Immature natural killer cell (primary cell): ENCODE measurements around the gene MEGF10. TPM values are rescaled to one million over a fixed set of nuclear protein-coding genes. Genes with fewer than 3 reads are reported as not detected.

Experiments
- DNase-seq, 3 donors: peaks; one replicate each; pipeline ENCODE4 v3.0.0; 2022; ENCODE audit warnings: mixed read lengths in 1 of 3
- H3K27ac Mint-ChIP-seq, 6 donors: one replicate each; pipeline ENCODE4 v1.8.0; 2020; ENCODE audit warnings: mixed read lengths in 6 of 6, mild to moderate bottlenecking in 5 of 6, inconsistent platforms in 4 of 6, moderate library complexity in 3 of 6
- H3K27me3 Mint-ChIP-seq, 3 donors: one replicate each; pipeline ENCODE4 v1.8.0; 2020 to 2021; ENCODE audit warnings: low read depth in 3 of 3, mild to moderate bottlenecking in 3 of 3, mixed read lengths in 3 of 3, moderate library complexity in 3 of 3, inconsistent platforms in 1 of 3
- H3K36me3 Mint-ChIP-seq, 3 donors: one replicate each; pipeline ENCODE4 v1.8.0; 2020; ENCODE audit warnings: mixed read lengths in 3 of 3, inconsistent platforms in 2 of 3, mild to moderate bottlenecking in 2 of 3
- H3K4me1 Mint-ChIP-seq, 2 donors: one replicate each; pipeline ENCODE4 v1.8.0; 2020; ENCODE audit warnings: inconsistent platforms in 2 of 2, mild to moderate bottlenecking in 2 of 2, mixed read lengths in 2 of 2, moderate library complexity in 1 of 2
- H3K4me3 Mint-ChIP-seq, 5 donors: one replicate each; pipeline ENCODE4 v1.8.0; 2020; ENCODE audit warnings: mild to moderate bottlenecking in 5 of 5, mixed read lengths in 5 of 5, inconsistent platforms in 3 of 5, moderate library complexity in 3 of 5
- H3K9me3 Mint-ChIP-seq, 6 donors: one replicate each; pipeline ENCODE4 v1.8.0; 2020; ENCODE audit warnings: mild to moderate bottlenecking in 6 of 6, mixed read lengths in 6 of 6, inconsistent platforms in 4 of 6, moderate library complexity in 3 of 6
- polyA plus RNA-seq, 3 donors: library from polyadenylated mRNA; unstranded; fragments of 300-500 nt; fragmentation: Illumina TruSeq; gene quantifications; one replicate each; pipeline ENCODE4 v1.2.3, GENCODE V29; 2021

MEGF10 gene
- polyA plus RNA-seq, 3 donors from 2014 or later: not detected

GRCh38 chr5:127419683-127420257, 129.2 kb downstream of the MEGF10 start:
- Mint-ChIP-seq H3K36me3 (no peaks in the 10 kb centered on the region), H3K27ac (no peak overlapping the region), H3K4me1 (no peaks in the 10 kb centered on the region), H3K4me3 (no peak overlapping the region), H3K27me3 (peaks cover 0 to 9% (median 1%) of the 10 kb centered on the region in 3 donors), H3K9me3 (no peaks in the 10 kb centered on the region)
- DNase-seq: no peak

- Mint-ChIP-seq H3K9me3 (no peaks in the 10 kb centered on the region), H3K36me3 (no peaks in the 10 kb centered on the region), H3K27ac (no peak overlapping the region), H3K27me3 (peaks cover 0 to 9% (median 1%) of the 10 kb centered on the region in 3 donors), H3K4me3 (no peak overlapping the region), H3K4me1 (no peaks in the 10 kb centered on the region)
- no peak for DNase-seq
These were observed 130.2 kb downstream of the MEGF10 start for GRCh38 chr5:127420758-127421157.

GRCh38 chr5:127421471-127421870, 130.9 kb downstream of the MEGF10 start:
- Mint-ChIP-seq H3K4me1 (no peaks in the 10 kb centered on the region), H3K27ac (no peak overlapping the region), H3K27me3 (peaks cover 0 to 9% (median 1%) of the 10 kb centered on the region in 3 donors), H3K9me3 (no peaks in the 10 kb centered on the region), H3K4me3 (no peak overlapping the region), H3K36me3 (no peaks in the 10 kb centered on the region)
- DNase-seq: no peak

- Mint-ChIP-seq H3K27me3 (peaks cover 0 to 9% (median 1%) of the 10 kb centered on the region in 3 donors), H3K4me1 (no peaks in the 10 kb centered on the region), H3K27ac (no peak overlapping the region), H3K36me3 (no peaks in the 10 kb centered on the region), H3K4me3 (no peak overlapping the region), H3K9me3 (no peaks in the 10 kb centered on the region)
- DNase-seq: no peak
These were observed 132.7 kb downstream of the MEGF10 start for GRCh38 chr5:127423173-127423798.

GRCh38 chr5:127425037-127425436, 134.4 kb downstream of the MEGF10 start:
- DNase-seq: no peak
- Mint-ChIP-seq H3K36me3 (no peaks in the 10 kb centered on the region), H3K4me1 (no peaks in the 10 kb centered on the region), H3K27ac (no peak overlapping the region), H3K4me3 (no peak overlapping the region), H3K27me3 (peaks cover 0 to 9% (median 1%) of the 10 kb centered on the region in 3 donors), H3K9me3 (no peaks in the 10 kb centered on the region)

GRCh38 chr5:127425868-127426267, 135.3 kb downstream of the MEGF10 start:
- H3K9me3 Mint-ChIP-seq: no peaks in the 10 kb centered on the region
- no peak for DNase-seq
- peaks cover 0 to 5% (median 1%) of the 10 kb centered on the region in 3 donors for H3K27me3 Mint-ChIP-seq
- no peak overlapping the region for H3K27ac Mint-ChIP-seq
- no peak overlapping the region for H3K4me3 Mint-ChIP-seq
- no peaks in the 10 kb centered on the region for H3K36me3 Mint-ChIP-seq
- no peaks in the 10 kb centered on the region for H3K4me1 Mint-ChIP-seq

- no peak for DNase-seq
- Mint-ChIP-seq H3K4me1 (no peaks in the 10 kb centered on the region), H3K27ac (no peak overlapping the region), H3K36me3 (no peaks in the 10 kb centered on the region), H3K4me3 (no peak overlapping the region), H3K9me3 (no peaks in the 10 kb centered on the region), H3K27me3 (peaks cover 0 to 1% (median 0%) of the 10 kb centered on the region in 3 donors)
These were observed 136.1 kb downstream of the MEGF10 start for GRCh38 chr5:127426661-127427060.

GRCh38 chr5:127428276-127428675, 137.7 kb downstream of the MEGF10 start:
- no peaks in the 10 kb centered on the region for H3K4me1 Mint-ChIP-seq
- peaks cover 0 to 3% (median 0%) of the 10 kb centered on the region in 3 donors for H3K27me3 Mint-ChIP-seq
- H3K4me3 Mint-ChIP-seq: no peak overlapping the region
- no peak for DNase-seq
- no peak overlapping the region for H3K27ac Mint-ChIP-seq
- H3K36me3 Mint-ChIP-seq: no peaks in the 10 kb centered on the region
- no peaks in the 10 kb centered on the region for H3K9me3 Mint-ChIP-seq

GRCh38 chr5:127428748-127429147, 138.2 kb downstream of the MEGF10 start:
- no peak overlapping the region for H3K27ac Mint-ChIP-seq
- H3K27me3 Mint-ChIP-seq: peaks cover 0 to 5% (median 0%) of the 10 kb centered on the region in 3 donors
- H3K4me1 Mint-ChIP-seq: no peaks in the 10 kb centered on the region
- H3K36me3 Mint-ChIP-seq: no peaks in the 10 kb centered on the region
- H3K9me3 Mint-ChIP-seq: no peaks in the 10 kb centered on the region
- H3K4me3 Mint-ChIP-seq: no peak overlapping the region
- no peak for DNase-seq

GRCh38 chr5:127429928-127430327, 139.3 kb downstream of the MEGF10 start:
- peaks cover 0 to 7% (median 0%) of the 10 kb centered on the region in 3 donors for H3K27me3 Mint-ChIP-seq
- no peak overlapping the region for H3K4me3 Mint-ChIP-seq
- H3K9me3 Mint-ChIP-seq: no peaks in the 10 kb centered on the region
- no peaks in the 10 kb centered on the region for H3K36me3 Mint-ChIP-seq
- no peaks in the 10 kb centered on the region for H3K4me1 Mint-ChIP-seq
- no peak overlapping the region for H3K27ac Mint-ChIP-seq
- DNase-seq: no peak

GRCh38 chr5:127430627-127431026, 140.0 kb downstream of the MEGF10 start:
- Mint-ChIP-seq H3K27me3 (peaks cover 0 to 7% (median 0%) of the 10 kb centered on the region in 3 donors), H3K4me1 (no peaks in the 10 kb centered on the region), H3K4me3 (no peak overlapping the region), H3K36me3 (no peaks in the 10 kb centered on the region), H3K27ac (no peak overlapping the region), H3K9me3 (no peaks in the 10 kb centered on the region)
- DNase-seq: no peak

- no peak for DNase-seq
- no peak overlapping the region for H3K4me3 Mint-ChIP-seq
- no peak overlapping the region for H3K27ac Mint-ChIP-seq
- H3K4me1 Mint-ChIP-seq: no peaks in the 10 kb centered on the region
- H3K9me3 Mint-ChIP-seq: no peaks in the 10 kb centered on the region
- H3K36me3 Mint-ChIP-seq: no peaks in the 10 kb centered on the region
- peaks cover 0 to 7% (median 0%) of the 10 kb centered on the region in 3 donors for H3K27me3 Mint-ChIP-seq
These were observed 141.5 kb downstream of the MEGF10 start for GRCh38 chr5:127431977-127432585.

GRCh38 chr5:127433526-127433925, 142.9 kb downstream of the MEGF10 start:
- Mint-ChIP-seq H3K4me3 (no peak overlapping the region), H3K9me3 (no peaks in the 10 kb centered on the region), H3K27me3 (peaks cover 0 to 7% (median 0%) of the 10 kb centered on the region in 3 donors), H3K36me3 (no peaks in the 10 kb centered on the region), H3K4me1 (no peaks in the 10 kb centered on the region), H3K27ac (no peak overlapping the region)
- no peak for DNase-seq

- Mint-ChIP-seq H3K4me3 (no peak overlapping the region), H3K27ac (no peak overlapping the region), H3K27me3 (peaks cover 0 to 7% (median 0%) of the 10 kb centered on the region in 3 donors), H3K4me1 (no peaks in the 10 kb centered on the region), H3K36me3 (no peaks in the 10 kb centered on the region), H3K9me3 (no peaks in the 10 kb centered on the region)
- DNase-seq: no peak
These were observed 144.0 kb downstream of the MEGF10 start for GRCh38 chr5:127434588-127434987.
